GM21360 (cell line): Measurements from ENCODE around the gene RFC1.

ENCODE experiments used
- ATAC-seq: cut with Tn5 transposase; IDR thresholded peaks from one replicate; pipeline ENCODE4 v1.9.1; 2021; ENCODE audit warnings: mild to moderate bottlenecking, moderate library complexity; ENCODE audit not compliant: unreplicated experiment

Gene RFC1

DNA sequence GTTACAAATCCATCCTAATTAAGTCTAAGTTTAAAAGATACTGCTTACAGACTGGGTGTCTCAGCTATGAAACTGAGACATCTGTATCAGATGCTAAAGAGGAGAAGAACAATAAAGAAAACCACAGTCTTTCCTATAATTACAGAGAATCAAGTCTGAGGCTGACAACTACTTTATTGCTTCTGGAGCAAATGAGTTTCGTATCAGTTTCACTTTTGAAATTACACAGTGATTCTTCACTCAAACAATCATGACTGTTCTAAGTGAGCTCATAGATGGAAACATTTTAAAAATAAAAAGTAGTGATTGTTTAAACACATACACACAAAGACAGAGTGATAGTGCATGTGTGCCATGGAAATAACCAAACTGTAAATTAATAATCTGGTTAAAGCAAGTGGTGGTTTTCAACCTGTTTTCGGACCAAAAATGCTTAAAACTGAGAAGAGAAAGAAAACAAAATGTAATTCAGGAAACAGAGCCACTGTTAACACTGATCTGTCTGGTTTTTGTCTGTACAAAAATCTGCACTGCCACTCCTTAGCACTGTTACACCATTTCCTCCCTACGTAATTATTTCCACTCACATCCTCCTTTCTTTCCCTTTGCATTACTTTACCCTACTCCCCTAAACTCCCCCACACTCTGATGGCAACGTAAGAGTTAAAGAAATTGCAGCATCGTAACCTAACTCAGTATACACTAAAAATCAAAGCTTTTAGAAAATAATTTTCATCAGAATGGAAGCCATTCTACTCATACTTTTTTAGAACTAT lies 12.5 kb downstream of the RFC1 start:
- ATAC-seq = peak; percentile 84

DNA sequence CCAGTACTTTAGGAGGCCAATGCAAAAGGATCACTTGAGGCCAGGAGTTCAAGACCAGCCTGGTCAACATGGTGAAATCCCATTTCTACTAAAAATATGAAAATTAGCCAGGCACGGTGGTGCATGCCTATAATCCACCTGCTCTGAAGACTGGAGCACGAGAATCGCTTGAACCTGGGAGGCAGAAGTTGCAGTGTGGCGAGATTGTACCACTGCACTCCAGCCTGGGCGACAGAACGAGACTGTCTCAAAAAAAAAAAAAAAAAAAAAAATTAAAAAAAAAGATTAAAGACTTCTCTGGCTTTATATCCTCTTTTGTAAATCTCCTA lies 13.0 kb downstream of the RFC1 start:
- ATAC-seq = peak; percentile 8

DNA sequence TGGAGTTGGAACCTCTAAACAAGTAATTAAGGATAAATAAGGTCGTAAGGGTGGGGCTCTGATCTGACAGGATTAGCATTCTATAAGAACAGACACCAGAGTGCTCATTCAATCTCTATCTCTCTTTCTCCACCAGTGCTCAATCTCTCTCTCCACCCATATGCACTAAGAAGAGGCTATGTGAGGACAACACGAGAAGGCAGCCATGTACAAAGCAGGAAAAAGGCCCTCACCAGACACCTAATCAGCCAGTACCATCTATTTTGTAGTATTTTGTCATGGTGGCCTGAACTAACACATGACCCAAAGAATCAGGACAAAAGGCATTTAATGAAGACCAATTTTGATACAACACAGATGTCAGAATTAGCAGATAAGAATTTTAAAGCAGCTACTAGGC lies 16.8 kb downstream of the RFC1 start:
- ATAC-seq = no peak

DNA sequence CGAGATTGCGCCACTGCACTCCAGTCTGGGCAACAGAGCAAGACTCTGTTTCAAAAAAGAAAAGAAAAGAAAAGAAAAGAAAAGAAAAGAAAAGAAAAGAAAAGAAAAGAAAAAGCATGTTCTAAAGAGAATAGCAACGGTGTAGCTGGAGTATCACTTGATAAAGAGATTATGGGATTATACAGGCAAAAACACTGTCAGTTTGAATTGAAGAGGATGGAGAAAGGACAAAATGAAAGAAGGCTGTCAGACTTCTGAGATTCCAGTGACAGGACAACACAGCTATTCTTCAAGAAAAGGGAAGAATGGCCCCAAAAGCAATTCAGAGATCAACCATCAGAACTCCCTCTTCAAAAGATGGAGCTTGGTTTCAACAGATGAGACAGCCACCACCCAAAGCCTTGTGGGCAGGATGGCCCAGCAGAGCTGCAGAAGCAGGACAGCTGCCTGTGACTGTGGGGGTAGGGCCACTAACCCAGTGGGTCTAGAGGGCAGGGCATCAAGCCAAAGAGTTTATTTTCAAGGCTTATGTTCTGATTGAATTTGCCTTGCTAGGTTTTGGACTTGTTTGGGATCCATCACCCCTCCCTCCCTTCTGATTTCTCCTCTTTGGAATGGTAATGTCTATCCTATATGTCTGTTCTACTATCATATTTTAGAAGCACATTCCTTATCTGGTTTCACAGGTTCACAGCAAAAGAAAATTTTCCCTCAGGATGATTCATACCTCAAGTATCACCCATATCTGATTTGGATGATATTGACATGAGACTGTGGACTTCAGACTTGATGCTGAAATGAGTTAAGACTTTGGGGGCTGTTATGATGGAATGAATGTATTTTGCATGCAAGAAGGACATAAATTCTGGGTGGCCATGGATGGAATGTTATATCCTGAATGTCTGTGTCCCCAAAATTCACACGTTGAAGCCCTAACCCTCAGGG lies 17.5 kb downstream of the RFC1 start:
- ATAC-seq = no peak

DNA sequence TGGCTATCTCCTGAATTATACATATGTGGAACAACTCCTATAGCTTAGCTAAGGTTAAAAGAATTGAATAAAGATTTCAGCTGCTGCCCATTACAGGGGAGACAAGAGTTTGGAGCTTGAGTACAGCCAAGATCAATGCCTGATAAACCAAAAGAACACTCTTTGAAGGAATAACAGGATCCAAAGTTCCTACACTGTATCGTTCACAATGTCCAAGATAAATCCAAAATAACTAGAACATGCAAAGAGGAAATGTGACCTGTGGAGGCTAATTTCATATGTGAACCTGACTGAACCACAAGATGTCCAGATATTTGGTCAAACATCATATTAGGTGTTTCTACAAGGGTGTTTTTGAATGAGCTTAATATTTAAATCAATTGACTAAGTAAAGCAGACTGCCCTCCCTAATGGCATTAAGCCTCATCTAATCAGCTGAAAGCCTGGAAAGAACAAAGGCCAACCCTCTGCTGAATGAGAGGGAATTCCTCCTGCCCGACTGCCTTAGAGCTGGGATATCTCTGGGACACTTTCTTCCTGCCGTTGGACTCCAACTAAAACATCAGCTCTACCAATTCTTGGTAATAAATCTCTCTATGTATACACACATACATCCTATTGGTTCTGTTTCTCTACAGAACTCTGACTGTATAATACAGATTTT lies 19.2 kb downstream of the RFC1 start:
- no peak for ATAC-seq

DNA sequence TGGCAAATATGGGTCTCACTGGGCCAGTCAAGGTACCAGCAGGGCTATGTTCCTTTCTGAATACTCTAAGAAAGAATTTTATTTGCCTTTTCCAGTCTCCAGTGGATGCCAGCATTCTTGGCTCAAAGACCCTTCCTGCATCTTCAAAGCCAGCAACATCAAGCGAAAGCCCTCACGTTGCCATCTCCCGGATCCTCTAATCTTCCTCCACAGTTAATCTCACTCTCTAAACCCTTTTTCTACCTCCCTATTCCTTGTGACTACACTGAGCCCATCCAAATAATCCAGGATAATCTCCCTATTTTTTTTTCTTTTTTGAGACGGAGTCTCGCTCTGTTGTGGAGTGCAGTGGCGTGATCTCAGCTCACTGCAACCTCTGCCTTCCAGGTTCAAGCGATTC lies 23.4 kb downstream of the RFC1 start:
- ATAC-seq = no peak

DNA sequence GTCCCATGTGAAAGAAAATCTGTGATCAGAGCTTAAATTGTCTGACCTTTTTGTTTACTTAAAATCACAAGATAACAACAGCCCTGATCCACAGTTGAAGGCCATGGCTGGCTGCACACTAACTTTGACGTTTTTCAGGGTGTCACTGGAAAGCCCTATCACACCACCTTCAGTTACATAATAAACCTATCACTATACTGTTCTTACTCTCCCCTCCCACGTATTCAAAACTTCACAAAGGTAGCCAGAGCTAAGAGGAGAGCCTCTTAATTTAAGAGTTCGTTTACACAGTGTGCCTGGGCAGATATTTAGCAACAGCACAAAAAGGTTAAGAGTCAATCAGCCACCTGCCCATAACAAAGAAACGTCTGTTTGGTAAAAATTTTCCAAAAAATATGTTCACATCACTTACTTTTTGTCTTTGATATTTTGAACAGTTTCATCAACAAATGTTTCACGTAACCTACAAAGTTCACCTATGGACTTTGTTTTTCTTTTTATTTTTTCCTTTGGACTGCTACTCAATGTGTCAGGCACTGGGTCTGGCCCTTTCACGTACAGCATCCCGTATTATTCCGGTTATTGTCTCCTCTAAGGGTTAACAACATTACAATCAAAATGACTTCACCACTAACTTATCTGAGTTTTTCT lies 25.0 kb downstream of the RFC1 start:
- no peak for ATAC-seq

DNA sequence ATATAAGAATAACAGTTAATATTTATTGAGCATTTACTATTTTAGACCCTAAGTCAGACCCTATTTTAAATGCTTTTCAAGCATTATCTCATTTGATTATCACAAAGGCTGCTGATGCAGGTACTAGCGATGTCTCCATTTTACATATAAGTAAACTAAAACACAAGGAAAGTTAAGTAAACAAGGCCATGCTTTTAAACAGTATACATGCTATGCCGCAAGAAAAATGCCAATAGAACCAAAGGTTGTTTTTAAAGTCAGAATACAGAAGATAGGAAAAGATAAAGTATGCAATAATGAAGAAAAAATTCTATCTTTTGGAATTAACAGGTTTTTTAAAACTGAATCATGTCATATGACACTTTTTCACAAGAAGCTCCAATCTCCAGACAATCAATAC lies 26.2 kb downstream of the RFC1 start:
- no peak for ATAC-seq

DNA sequence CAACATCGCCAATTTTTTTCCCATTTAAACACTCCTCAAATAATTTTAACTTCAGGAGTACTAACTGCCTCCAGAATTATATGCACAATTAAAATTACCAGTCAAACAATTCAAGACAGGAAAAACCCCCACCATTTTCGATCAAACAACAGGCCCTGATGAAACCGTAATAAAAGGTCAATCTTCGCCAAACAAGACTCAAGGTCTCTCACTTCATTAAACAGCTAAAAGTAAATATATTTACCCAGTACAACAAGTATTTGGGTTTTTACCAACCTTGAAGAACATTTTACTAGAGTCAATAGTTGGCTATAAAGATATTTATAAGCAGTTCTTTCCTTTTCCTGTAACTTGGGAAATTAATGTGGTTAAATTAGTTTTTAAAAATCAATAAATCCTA lies 28.3 kb downstream of the RFC1 start:
- no peak for ATAC-seq

DNA sequence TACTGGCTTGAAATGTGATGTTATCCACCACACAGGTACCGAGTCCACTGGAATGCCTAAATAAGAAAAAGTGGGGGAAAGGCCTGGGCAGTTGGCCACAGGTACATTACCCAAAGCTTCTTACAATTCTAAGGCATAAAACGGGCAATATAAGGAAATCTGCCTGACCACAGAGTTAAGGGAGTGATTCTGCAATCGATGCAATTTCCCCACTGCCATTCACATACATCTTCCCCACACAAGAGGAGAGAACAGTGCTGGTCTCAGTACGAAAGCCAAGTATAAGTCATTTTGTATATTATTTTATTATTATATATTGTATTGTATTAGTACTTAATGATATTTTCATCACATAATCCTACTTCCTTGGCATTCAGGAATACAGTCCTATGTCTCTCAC lies 30.6 kb downstream of the RFC1 start:
- ATAC-seq = no peak

DNA sequence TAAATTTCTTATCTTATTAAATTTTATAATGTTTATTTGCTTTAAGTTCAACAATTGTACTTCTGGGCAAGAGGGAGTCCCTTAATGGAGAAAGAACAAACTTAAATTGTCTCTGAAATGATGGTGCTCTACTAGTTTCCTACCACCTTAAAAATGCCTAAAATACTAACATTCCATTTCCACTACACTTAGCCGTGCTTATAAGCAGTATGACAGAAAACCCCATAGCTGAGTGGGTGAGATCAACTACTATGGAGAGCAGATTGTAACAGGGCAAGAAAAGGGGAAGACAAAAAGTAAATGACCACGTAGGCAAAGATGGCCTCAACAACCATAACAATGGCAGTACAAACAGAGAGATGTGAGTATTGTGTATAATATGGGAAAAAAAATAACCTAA lies 35.0 kb downstream of the RFC1 start:
- no peak for ATAC-seq

DNA sequence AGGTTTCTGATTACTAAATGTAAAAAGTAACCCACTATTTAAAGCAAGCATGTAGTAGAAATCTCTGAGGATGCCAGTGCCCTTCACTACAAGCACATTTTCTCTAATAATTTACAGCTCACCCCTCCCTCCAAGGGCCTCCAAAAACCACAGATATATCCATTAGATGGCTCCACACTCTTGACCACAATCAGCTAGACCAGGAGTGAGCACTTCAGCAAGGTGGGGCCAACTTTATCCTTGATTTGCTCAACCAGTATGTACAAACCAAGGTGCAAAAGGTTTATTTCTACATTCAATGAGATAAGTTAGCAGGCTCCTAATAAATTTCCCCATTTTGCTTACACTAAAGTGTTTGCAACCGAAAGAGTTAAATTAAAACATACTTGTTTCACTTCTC lies 35.8 kb downstream of the RFC1 start:
- no peak for ATAC-seq

DNA sequence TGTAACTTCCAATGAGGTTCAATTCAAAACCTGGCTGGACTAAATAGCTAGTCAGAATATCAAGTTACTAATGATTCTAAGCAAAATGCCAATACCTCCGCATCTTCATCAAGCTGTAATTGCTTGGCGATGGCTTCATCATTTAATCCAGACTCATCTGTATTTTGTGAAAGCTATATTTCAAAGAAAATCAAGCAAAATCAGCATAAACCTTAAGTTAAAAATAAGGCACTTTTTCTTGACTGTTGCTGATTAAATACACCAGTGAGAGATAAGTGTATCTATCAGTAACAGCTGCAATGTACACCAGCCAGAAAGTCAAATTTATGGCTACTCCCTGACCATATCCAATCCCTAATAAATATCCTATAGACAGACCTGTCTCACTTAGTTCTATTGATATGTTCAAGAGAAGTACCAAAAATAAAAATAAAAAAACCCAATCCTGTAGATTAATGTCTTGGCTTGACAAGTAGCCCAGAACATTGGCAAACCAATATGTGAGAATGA lies 39.6 kb downstream of the RFC1 start:
- ATAC-seq = no peak

DNA sequence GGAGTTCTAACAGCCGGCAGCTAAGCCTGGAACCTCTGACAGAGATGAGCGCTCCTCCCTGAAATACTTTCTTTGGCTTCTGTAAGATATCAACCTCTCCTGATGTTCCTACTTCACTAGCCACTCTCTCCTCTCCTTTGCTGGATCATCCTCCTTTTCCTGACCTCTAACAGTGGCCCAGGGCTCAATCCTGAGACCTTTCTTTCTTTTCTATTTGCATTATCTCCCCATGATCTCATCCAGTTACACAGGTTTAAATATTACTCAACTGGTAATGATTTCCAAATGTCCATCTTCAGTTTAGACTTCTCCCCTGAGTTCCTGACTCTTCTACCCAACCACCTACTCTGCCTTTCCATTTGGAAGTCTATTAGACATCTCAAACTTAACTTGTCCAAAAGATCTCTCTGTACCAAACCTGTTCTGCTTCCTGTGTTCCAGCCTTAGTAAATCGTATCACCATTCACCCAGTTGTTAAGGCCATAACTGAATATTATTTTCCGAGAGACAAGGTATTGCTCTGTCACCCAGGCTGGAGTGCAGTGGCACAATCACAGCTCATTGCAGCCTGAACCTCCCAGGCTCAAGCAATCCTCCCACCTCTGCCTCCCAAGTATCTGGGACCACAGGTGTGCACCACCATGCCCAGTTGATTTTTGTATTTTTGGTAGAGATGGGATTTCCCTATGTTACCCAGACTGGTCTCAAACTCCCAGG lies 41.1 kb downstream of the RFC1 start:
- no peak for ATAC-seq

DNA sequence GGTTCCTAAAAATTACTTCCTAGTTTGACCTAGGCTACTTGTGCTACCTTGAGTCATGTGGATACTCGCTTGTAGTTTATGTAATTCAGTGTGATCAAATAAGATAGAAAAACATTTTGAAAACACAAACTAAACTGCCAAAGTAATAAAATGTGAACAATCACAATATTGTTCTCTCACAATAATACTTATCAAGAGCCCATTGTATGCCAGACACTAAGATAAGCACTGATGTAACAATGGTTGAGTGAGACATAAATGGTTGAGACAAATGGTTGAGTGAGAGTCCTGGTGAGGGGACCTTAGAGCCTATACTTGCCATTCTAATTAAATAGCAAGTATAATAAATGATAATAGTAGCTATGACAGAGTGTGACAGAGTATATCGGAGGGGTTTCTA lies 41.7 kb downstream of the RFC1 start:
- ATAC-seq = no peak

DNA sequence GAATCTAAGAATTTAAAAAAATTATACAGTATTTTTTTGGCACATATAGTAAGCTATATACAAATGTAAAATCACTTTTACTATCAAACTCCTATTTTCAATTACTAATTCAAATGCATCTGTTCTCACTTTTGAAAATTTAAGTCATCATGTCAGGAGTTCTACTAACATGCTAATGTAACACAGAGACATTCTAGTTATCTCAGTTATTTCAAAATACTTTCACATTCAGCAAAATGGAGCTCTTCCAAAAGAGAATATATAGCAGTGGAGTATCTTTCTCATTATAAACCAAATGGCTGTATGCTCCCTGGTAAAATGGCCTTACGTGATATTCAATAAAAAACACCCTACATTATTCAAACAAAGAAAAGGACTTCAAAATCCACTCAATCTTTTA lies 42.3 kb downstream of the RFC1 start:
- no peak for ATAC-seq

DNA sequence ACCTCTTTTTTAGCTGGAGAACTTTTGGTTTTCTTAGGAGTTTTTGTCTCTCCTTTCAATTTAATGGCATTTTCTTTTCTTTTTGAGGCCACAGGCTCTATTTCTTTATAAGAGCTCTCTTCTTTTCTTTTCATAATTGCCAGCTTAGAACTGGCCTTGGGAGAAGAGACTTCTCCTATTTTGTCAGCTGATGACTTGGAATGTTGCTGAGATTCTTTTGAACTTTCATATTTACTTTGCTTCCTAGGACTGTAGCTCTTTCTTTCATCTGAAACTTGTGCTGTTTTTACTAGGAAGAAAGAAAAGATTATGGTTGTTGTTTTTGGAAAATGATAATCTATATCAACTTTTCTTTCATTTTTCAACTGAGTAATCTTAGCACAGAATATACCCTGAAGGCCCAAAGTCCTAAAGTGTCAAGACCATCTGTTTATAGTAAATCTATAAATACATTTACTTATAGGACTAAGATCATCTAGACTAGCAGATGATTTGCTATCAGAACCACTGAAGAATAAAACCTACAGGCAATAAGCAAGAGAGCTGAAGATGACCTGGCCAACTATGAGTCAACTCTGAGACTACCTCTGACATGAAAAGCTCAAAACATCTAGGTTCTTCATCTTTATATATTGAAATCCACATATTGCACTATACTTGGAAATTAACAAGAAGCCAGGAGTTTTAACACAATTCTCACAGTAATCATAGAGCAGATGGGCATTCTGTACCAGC lies 45.6 kb downstream of the RFC1 start:
- no peak for ATAC-seq

DNA sequence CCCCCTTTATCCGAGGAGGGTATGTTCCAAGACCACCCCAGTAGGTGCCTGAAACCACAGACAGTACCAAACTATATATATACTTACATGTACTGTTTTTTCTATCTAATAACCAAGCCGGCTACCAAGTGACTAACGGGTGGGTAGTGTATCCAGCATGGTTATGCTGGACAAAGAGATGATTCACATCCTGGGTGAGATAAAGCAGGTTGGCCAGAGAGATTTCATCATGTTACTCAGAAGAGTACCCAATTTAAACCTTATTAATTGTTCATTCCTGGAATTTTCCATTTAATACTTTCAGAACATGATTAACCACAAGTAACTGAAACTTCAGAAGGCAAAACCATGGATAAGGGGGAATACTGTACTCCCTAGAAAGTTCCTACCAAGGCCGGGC lies 46.5 kb downstream of the RFC1 start:
- ATAC-seq = no peak

DNA sequence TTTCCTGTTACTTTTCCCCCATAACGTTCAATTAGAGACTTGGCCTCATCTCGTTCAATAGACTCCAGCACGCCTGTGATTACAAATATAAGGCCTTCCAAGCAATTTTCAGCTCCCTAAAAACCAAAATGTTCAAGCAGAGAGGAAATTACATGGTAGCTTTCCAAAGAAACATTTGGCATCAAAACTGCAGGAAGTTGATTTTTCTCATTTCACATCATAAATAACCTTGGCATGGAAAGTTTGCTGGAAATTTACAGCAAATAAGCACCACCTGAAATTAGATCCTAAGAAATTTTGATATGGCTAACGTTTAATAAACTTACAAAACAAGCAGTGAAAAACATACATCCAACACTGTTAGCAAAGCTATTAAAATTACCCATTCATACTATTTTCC lies 53.3 kb downstream of the RFC1 start:
- ATAC-seq = no peak

DNA sequence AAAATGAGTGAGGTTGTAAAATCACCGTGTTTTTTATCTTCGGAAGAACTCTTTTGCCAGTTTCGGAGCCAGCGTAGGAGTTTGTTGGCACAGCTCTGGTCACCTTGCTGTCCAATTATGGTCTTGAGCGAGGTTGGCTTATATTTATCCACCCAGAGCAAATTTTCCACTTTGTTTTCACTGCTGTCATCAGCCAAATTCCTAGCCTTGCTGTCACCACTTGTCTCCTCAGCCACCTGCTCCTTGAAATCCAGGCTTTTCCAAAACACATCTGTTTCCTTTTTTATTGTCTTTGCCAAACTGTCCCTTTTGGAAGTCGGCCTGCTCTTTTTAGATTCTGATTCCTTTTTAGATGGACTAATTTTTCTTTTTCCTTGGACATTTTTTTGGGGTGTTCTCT lies 57.6 kb downstream of the RFC1 start:
- no peak for ATAC-seq
